Thyroid gland (tissue), 4 donors: Measurements from ENCODE around the gene DSCAM. TPM values are rescaled to one million over a fixed set of nuclear protein-coding genes. Genes with fewer than 3 reads are reported as not detected.

Experiments used
- DNase-seq, 2 donors: peaks; one replicate each; pipeline ENCODE4 v3.0.0-alpha.2; 2019
- H3K27ac ChIP-seq, 3 donors: fragments of 200-600 bp; sonication (generic); 1 replicate in 2 of 3; 2 replicates in 1 of 3; pipeline ENCODE4 v1.5.1; 2016 to 2019; ENCODE audit warnings: mild to moderate bottlenecking in 1 of 3, moderate library complexity in 1 of 3
- H3K27me3 ChIP-seq: fragments of 200-600 bp; sonication (generic); one replicate; pipeline ENCODE4 v1.5.1; 2019
- H3K36me3 ChIP-seq, 2 donors: fragments of 200-600 bp; sonication (generic); one replicate each; pipeline ENCODE4 v1.5.1; 2016 to 2019
- H3K4me1 ChIP-seq, 2 donors: fragments of 200-600 bp; sonication (generic); one replicate each; pipeline ENCODE4 v1.5.1; 2017 to 2019
- H3K4me3 ChIP-seq, 3 donors: fragments of 200-600 bp; sonication (generic); replicated peaks in 1 of 3; 1 replicate in 2 of 3; 2 replicates in 1 of 3; pipeline ENCODE4 v1.5.1; 2016; ENCODE audit warnings: mild to moderate bottlenecking in 1 of 3
- H3K9me3 ChIP-seq: fragments of 200-600 bp; sonication (generic); one replicate; pipeline ENCODE4 v1.5.1; 2017
- POLR2A ChIP-seq, 2 donors: fragments of 450-650 bp; IDR thresholded peaks; one replicate each; pipeline ENCODE4 v1.6.1; 2017; ENCODE audit warnings: antibody characterized with exemption in 2 of 2, mild to moderate bottlenecking in 2 of 2, moderate library complexity in 1 of 2
- WGBS, 2 donors: methylation state at CpG; one replicate each; pipeline ENCODE4 v1.1.5; 2017; 5-methylcytosine and 5-hydroxymethylcytosine counted together
- intact Hi-C: fragments of 100-400 bp; cut with DNase I; formaldehyde crosslinking; loops from one replicate; pipeline ENCODE4 v1.15.1; 2023
- total RNA-seq, 4 donors: library from RNA; depleted of rRNA; stranded (reverse); fragments of >200 nt; gene quantifications; one replicate each; pipeline ENCODE4 v1.2.3, GENCODE V29; 2016
- TF ChIP-seq, protein P1 (sequence below), 6 experiments: fragments of 200-600 bp in 3 of 6; fragments of 450-650 bp in 3 of 6; sonication (generic) in 3 of 6; IDR thresholded peaks; one replicate each; pipeline ENCODE4 v1.5.1; 2016 to 2019; ENCODE audit warnings: antibody characterized with exemption in 6 of 6, mild to moderate bottlenecking in 2 of 6, inconsistent platforms in 1 of 6, moderate library complexity in 1 of 6

The DSCAM gene
- total RNA-seq, 4 donors from 2014 or later = 0.20 TPM; not detected in 3

DNA sequence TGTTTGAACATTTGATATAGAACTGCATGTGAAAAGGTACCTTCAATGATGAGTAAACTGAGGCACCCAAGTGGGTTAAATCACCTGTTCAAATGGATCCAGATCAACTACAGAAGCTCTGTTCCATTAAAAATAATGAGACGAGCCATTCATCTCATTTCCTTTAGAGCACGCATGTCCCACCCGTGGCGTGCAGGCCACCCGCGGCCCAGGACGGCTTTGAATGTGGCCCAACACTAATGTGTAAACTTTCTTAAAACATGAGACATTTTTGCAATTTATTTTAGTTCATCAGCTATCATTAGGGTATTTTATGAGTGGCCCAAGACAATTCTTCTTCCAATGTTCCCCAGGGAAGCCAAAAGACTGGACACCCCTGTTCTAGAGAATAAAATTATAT is 381.6 kb downstream of the DSCAM start:
- Histone ChIP-seq H3K27ac (no peak overlapping the region), H3K27me3 (no peaks in the 10 kb centered on the region), H3K4me3 (no peak overlapping the region), H3K9me3 (no peaks in the 10 kb centered on the region), H3K36me3 (no peaks in the 10 kb centered on the region), H3K4me1 (no peaks in the 10 kb centered on the region)
- no peak for DNase-seq
- intact Hi-C loops = no loop called here
- no peak for TF ChIP-seq POLR2A (IDR thresholded peaks at IDR 0.05)
- TF ChIP-seq, protein P1, sequence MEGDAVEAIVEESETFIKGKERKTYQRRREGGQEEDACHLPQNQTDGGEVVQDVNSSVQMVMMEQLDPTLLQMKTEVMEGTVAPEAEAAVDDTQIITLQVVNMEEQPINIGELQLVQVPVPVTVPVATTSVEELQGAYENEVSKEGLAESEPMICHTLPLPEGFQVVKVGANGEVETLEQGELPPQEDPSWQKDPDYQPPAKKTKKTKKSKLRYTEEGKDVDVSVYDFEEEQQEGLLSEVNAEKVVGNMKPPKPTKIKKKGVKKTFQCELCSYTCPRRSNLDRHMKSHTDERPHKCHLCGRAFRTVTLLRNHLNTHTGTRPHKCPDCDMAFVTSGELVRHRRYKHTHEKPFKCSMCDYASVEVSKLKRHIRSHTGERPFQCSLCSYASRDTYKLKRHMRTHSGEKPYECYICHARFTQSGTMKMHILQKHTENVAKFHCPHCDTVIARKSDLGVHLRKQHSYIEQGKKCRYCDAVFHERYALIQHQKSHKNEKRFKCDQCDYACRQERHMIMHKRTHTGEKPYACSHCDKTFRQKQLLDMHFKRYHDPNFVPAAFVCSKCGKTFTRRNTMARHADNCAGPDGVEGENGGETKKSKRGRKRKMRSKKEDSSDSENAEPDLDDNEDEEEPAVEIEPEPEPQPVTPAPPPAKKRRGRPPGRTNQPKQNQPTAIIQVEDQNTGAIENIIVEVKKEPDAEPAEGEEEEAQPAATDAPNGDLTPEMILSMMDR (IDR thresholded peaks at IDR 0.05) = no peak
- WGBS, 2 donors = 96 to 97% methylated on average over 7 of the region's 7 CpGs

GRCh38 chr21:40463176-40463575 is 383.8 kb downstream of the DSCAM start:
- Histone ChIP-seq H3K27ac (no peak overlapping the region), H3K36me3 (no peaks in the 10 kb centered on the region), H3K4me3 (no peak overlapping the region), H3K4me1 (no peaks in the 10 kb centered on the region), H3K27me3 (no peaks in the 10 kb centered on the region), H3K9me3 (no peaks in the 10 kb centered on the region)
- 97% methylated on average over 2 of the region's 2 CpGs for WGBS, 2 donors
- no peak for TF ChIP-seq POLR2A (IDR thresholded peaks at IDR 0.05)
- TF ChIP-seq, protein P1 (IDR thresholded peaks at IDR 0.05) = no peak
- no peak for DNase-seq
- intact Hi-C loops = no loop called here

DNA sequence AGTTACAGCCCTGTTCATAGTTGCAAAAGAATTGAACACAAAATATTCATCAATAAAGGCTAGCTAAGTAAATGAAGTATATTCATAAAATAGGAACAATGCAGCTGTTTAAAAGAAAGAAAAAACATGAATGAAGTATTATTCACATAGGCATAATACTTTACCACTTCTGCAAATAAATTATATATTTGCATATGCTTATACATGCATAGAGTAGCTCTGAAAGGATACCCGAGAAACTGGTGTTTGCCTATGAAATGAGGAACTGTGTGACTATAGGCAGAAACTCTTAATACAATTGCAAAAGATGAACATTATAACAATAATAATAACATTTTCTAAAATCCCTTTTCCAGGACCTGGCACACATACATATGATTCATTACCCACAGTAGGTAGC is 385.9 kb downstream of the DSCAM start:
- Histone ChIP-seq H3K27me3 (no peaks in the 10 kb centered on the region), H3K4me3 (no peak overlapping the region), H3K36me3 (no peaks in the 10 kb centered on the region), H3K27ac (no peak overlapping the region), H3K4me1 (no peaks in the 10 kb centered on the region), H3K9me3 (no peaks in the 10 kb centered on the region)
- TF ChIP-seq, protein P1 (IDR thresholded peaks at IDR 0.05) = no peak
- no peak for TF ChIP-seq POLR2A (IDR thresholded peaks at IDR 0.05)
- DNase-seq = no peak
- intact Hi-C loops = no loop called here
- 80 to 86% methylated on average over 1 of the region's 1 CpG for WGBS, 2 donors

DNA sequence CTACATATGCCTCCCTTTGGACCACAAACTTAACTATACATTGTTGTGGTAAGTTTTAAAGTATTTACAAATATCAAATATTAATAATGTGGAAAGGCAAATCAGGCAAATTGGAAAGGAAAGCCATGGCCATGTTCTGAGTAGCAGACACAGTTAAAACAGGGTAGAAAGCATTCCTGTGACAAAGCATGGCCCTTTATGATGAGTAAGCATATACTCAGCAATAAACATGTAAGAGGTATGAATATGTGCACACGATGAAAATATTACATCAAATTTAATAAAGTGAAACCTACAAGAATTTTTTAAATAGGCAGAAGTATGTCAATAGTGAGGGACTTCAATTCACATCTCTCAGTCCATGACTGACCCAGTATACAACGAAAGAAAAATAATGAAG is 389.2 kb downstream of the DSCAM start:
- no peaks in the 10 kb centered on the region for H3K27me3 ChIP-seq
- H3K4me3 ChIP-seq = no peak overlapping the region
- DNase-seq = no peak
- H3K9me3 ChIP-seq = no peaks in the 10 kb centered on the region
- H3K36me3 ChIP-seq = no peaks in the 10 kb centered on the region
- no peaks in the 10 kb centered on the region for H3K4me1 ChIP-seq
- H3K27ac ChIP-seq = no peak overlapping the region
- 86 to 93% methylated on average over 2 of the region's 2 CpGs for WGBS, 2 donors
- TF ChIP-seq POLR2A (IDR thresholded peaks at IDR 0.05) = no peak
- TF ChIP-seq, protein P1 (IDR thresholded peaks at IDR 0.05) = no peak
- intact Hi-C loops = no loop called here

GRCh38 chr21:40454057-40454456 is 392.9 kb downstream of the DSCAM start:
- H3K27ac ChIP-seq = no peak overlapping the region
- no peaks in the 10 kb centered on the region for H3K9me3 ChIP-seq
- TF ChIP-seq POLR2A (IDR thresholded peaks at IDR 0.05) = no peak
- TF ChIP-seq, protein P1 (IDR thresholded peaks at IDR 0.05) = no peak
- H3K4me3 ChIP-seq = no peak overlapping the region
- no peaks in the 10 kb centered on the region for H3K4me1 ChIP-seq
- DNase-seq = no peak
- 94 to 97% methylated on average over 3 of the region's 3 CpGs for WGBS, 2 donors
- H3K27me3 ChIP-seq = no peaks in the 10 kb centered on the region
- intact Hi-C loops = no loop called here
- no peaks in the 10 kb centered on the region for H3K36me3 ChIP-seq
